Measurements from ENCODE around the gene RAPGEF2.

RAPGEF2 gene

GRCh38 chr4:159106636-159107035 is 3.8 kb downstream of the RAPGEF2 start (continued):
- TF ChIP-seq ZNF416 (tag by site-specific recombination; IDR thresholded peaks at IDR 0.05) (no peak), SP7 (tag by site-specific recombination; IDR thresholded peaks at IDR 0.05) (peak; percentile 33; the same call in 1 of the 2 replicates), ZNF19 (tag by site-specific recombination; IDR thresholded peaks at IDR 0.05; ENCODE audit: low read depth) (no peak), ZNF140 (tag by site-specific recombination; IDR thresholded peaks at IDR 0.05) (no peak), IKZF3 (tag by site-specific recombination; IDR thresholded peaks at IDR 0.05) (peak; percentile 59; the same call in 1 of the 2 replicates), ZNF366 (tag by site-specific recombination; conservative IDR thresholded peaks at IDR 0.05) (peak; percentile 53), YY1 (tag by site-specific recombination; IDR thresholded peaks at IDR 0.05) (no peak), MYNN (tag by site-specific recombination; IDR thresholded peaks at IDR 0.05; ENCODE audit: borderline replicate concordance) (no peak), ZNF37A (tag by site-specific recombination; IDR thresholded peaks at IDR 0.05) (no peak), ZNF621 (tag by site-specific recombination; IDR thresholded peaks at IDR 0.05) (no peak), ZNF660 (tag by site-specific recombination; IDR thresholded peaks at IDR 0.05) (0 out of 2 replicates have a peak, but pooled peaks have one; percentile 18), TRIM28 (IDR thresholded peaks at IDR 0.05; ENCODE audit: borderline replicate concordance, low read length) (no peak), PRDM10 (tag by site-specific recombination; IDR thresholded peaks at IDR 0.05) (0 out of 2 replicates have a peak, but pooled peaks have one; percentile 21), ZNF324 (tag by site-specific recombination; IDR thresholded peaks at IDR 0.05) (no peak), ZNF391 (tag by site-specific recombination; IDR thresholded peaks at IDR 0.05; ENCODE audit: borderline replicate concordance, low read depth) (no peak), ZNF394 (tag by site-specific recombination; IDR thresholded peaks at IDR 0.05; ENCODE audit: borderline replicate concordance) (peak; percentile 49; the same call in 1 of the 2 replicates), ZNF433 (tag by site-specific recombination; IDR thresholded peaks at IDR 0.05; ENCODE audit: low read depth) (no peak), ZNF148 (tag by site-specific recombination; IDR thresholded peaks at IDR 0.05; ENCODE audit: borderline replicate concordance) (no peak), ZNF10 (tag by site-specific recombination; IDR thresholded peaks at IDR 0.05) (no peak), ZNF311 (tag by site-specific recombination; IDR thresholded peaks at IDR 0.05; ENCODE audit: borderline replicate concordance) (no peak), ZNF560 (tag by site-specific recombination; IDR thresholded peaks at IDR 0.05; ENCODE audit: borderline replicate concordance) (no peak), ZSCAN23 (tag by site-specific recombination; IDR thresholded peaks at IDR 0.05) (no peak), ZFP41 (tag by site-specific recombination; IDR thresholded peaks at IDR 0.05; ENCODE audit: borderline replicate concordance) (no peak), ZFP69B (tag by site-specific recombination; IDR thresholded peaks at IDR 0.05) (no peak), ZNF423 (tag by site-specific recombination; IDR thresholded peaks at IDR 0.05) (no peak), KLF1 (tag by site-specific recombination; IDR thresholded peaks at IDR 0.05) (no peak), PRDM6 (tag by site-specific recombination; IDR thresholded peaks at IDR 0.05) (peak; percentile 5; the same call in 1 of the 2 replicates), ZNF24 (tag by site-specific recombination; IDR thresholded peaks at IDR 0.05) (no peak), ZNF558 (tag by site-specific recombination; IDR thresholded peaks at IDR 0.05) (no peak), ZNF114 (tag by site-specific recombination; IDR thresholded peaks at IDR 0.05) (no peak), ZNF629 (tag by site-specific recombination; IDR thresholded peaks at IDR 0.05) (peak; percentile 85), ZFP3 (tag by site-specific recombination; IDR thresholded peaks at IDR 0.05; ENCODE audit: low read depth) (no peak), ZNF146 (tag by site-specific recombination; IDR thresholded peaks at IDR 0.05) (no peak), TCF7L2 (IDR thresholded peaks at IDR 0.05; ENCODE audit: borderline replicate concordance, low read depth, low read length) (no peak), ZNF155 (tag by site-specific recombination; IDR thresholded peaks at IDR 0.05) (no peak), ZNF785 (tag by site-specific recombination; IDR thresholded peaks at IDR 0.05) (no peak), HOXA7 (CRISPR knock-in tag; IDR thresholded peaks at IDR 0.05; ENCODE audit: borderline replicate concordance) (no peak)

All from HEK293 (cell line).